Choroid plexus epithelial cell (primary cell): ENCODE data around the gene RALGPS1.

Experiments used
- DNase-seq: peaks from one replicate; pipeline ENCODE4 v3.0.0-alpha.2; 2010; ENCODE audit warnings: low read depth
- H3K4me3 ChIP-seq: 2 replicates; pipeline ENCODE4 v1.5.1; 2011; ENCODE audit warnings: low read depth, mild to moderate bottlenecking, control low read depth, low read length, moderate library complexity
- CTCF ChIP-seq: conservative IDR thresholded peaks from 2 replicates; pipeline ENCODE4 v1.5.1; 2011; ENCODE audit warnings: low read depth, mild to moderate bottlenecking, control low read depth, inconsistent platforms, low read length, moderate library complexity

Gene RALGPS1

GRCh38 chr9:127165116-127165515, 250.5 kb downstream of the RALGPS1 start:
- no peak for DNase-seq
- H3K4me3 ChIP-seq, result no peak overlapping the region
- no peak for TF ChIP-seq CTCF

DNA sequence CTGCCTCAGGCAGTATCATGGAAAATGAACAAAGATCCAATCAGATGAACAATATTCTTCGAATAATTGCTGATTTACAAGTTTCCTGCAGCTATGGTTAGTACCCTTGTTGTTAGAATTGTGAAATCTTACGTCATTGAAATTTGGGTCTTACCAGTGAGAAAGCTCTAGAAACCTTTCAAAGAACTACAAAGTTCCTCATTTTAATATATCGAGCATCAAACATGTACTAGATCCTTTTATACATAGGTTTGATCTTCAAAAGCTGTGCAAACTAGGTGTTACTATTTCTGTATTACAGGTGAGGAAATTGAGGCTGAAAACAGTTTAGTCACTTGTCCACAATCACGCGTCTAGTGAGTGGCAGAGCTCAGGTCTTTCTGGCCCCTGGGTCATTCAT, 251.5 kb downstream of the RALGPS1 start:
- TF ChIP-seq CTCF, result no peak
- DNase-seq, result no peak

DNA sequence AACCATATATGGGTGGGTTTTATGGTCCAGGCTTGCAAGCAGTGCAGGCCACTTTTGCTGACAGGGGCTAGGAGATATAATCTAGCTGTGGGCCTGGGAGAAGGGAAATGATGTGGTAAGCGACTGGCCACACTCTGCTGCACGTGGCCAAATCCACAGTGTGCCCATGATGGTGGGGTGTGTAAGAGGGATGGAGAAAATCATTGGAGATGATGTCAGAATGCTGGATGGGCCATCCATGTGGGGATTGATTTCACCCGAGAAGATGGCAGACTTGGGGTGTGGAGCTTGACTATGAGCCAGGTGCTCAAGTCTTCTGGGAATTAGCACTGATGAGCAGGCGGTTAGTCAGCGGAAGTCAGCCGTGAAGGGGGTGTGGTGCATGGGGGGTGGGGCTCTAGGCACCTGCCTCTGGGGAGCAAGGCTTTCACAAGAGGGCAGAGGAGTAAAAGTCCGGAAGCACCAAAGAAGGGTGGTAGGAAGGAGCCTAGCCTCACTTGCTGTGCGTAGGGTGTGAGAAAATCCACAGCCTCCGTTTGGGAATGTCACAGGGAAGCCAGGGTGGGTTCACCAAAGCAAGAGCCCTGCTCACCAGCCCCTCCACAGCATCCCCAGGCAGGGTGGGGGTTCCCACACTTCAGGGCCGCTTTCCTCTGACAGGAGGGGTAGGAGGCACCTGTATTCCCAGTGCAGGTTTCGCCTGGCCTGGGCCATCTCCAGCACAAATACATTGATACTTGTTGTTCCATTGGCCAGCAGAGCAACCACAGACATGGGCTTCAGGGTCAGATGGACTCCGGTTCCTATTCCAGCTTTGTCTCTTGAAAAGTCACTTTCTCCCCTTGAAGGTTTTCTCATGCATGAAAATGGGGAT, 252.3 kb downstream of the RALGPS1 start:
- H3K4me3 ChIP-seq, result no peak overlapping the region
- TF ChIP-seq CTCF, result no peak
- DNase-seq, result no peak

More for the DNA sequence above, 251.5 kb downstream of the RALGPS1 start:
- H3K4me3 ChIP-seq, result no peak overlapping the region

DNA sequence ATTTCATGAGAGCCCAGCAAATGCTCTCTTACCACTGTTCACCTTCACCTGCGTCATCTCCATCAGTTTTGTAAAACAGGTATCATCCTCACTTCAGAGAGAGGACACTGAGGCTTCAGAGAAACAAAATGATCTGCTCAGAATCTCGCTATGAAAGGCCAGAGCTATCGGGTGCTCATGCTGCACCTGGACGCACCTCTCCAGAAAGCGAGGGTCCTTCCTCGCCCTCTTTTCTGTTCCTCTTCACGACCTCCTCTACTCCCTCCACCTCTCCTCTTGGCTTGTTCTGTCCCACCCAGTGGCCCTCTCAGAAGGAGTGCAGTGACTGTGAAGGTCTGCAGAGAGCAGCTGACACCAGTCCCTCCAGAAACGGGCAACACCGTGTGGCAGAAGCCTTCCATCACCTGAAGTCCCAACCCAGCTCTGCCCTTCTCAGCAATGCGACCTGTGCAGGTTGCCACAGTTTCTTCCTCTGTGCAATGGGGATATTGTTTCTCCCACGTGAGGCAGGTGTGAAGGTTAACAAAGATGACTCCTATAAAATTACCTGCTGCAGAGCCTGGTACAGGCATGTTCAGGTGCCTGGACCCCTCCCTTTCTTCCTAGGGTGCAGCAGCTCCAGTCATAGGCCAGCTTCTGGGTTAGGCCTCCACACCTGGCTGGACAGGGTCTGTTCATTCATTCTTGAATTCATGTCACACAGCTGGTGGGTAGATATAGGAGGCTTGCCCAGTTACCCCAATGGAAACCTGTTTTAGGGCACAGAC, 253.2 kb downstream of the RALGPS1 start:
- TF ChIP-seq CTCF, result no peak
- H3K4me3 ChIP-seq, result no peak overlapping the region
- DNase-seq, result no peak

- no peak for TF ChIP-seq CTCF
- H3K4me3 ChIP-seq, result no peak overlapping the region
- peak; percentile 70 for DNase-seq
These were observed 254.4 kb downstream of the RALGPS1 start for GRCh38 chr9:127168756-127169574.

DNA sequence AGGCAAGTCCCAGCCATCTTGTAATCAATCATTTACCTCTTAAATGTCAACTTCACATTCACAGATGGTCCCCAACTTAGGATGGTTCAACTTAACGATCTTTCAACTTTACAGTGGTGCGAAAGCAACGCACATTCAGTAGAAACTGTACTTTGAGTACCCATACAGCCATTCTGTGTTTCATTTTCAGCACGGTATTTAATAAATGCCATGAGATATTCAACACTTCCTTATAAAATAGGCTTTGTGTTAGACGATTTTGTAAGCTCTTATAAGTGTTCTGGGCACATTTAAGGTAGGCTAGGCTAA, 254.9 kb downstream of the RALGPS1 start:
- no peak for DNase-seq
- no peak for TF ChIP-seq CTCF
- H3K4me3 ChIP-seq, result no peak overlapping the region
